SK-N-DZ (cell line): ENCODE results near the gene MROH2B.
"Not testable (repeated sequence)": the region's sequence is repeated elsewhere in the genome, so short reads cannot be mapped to it uniquely, and the experiment has no call there.

Experiments
- DNase-seq: peaks from one replicate; pipeline ENCODE4 v3.0.0-alpha.2; 2015; ENCODE audit warnings: low spot score

MROH2B gene

GRCh38 chr5:41022600-41022999 lies 48.5 kb downstream of the MROH2B start:
- DNase-seq = not testable (repeated sequence)

GRCh38 chr5:41012318-41012717 lies 58.8 kb downstream of the MROH2B start:
- DNase-seq = no peak

GRCh38 chr5:41010572-41010971 lies 60.6 kb downstream of the MROH2B start:
- DNase-seq = no peak

- DNase-seq = no peak
These were observed 61.9 kb downstream of the MROH2B start for GRCh38 chr5:41009232-41009631.

GRCh38 chr5:41004931-41005330 lies 66.2 kb downstream of the MROH2B start:
- DNase-seq = no peak

GRCh38 chr5:41003670-41004376 lies 67.3 kb downstream of the MROH2B start:
- no peak for DNase-seq

GRCh38 chr5:40999966-41000365 lies 71.2 kb downstream of the MROH2B start:
- no peak for DNase-seq

GRCh38 chr5:40999142-40999541 lies 72.0 kb downstream of the MROH2B start:
- no peak for DNase-seq

- DNase-seq = no peak
These were observed 75.1 kb downstream of the MROH2B start for GRCh38 chr5:40995801-40996586.

GRCh38 chr5:40991981-40992559 lies 79.1 kb downstream of the MROH2B start:
- DNase-seq = no peak

- DNase-seq = no peak
These were observed 79.8 kb downstream of the MROH2B start for GRCh38 chr5:40991168-40991980.

- DNase-seq = no peak
These were observed 82.2 kb downstream of the MROH2B start for GRCh38 chr5:40988746-40989510.

GRCh38 chr5:40987349-40987748 lies 83.8 kb downstream of the MROH2B start:
- no peak for DNase-seq

GRCh38 chr5:40986666-40987065 lies 84.5 kb downstream of the MROH2B start:
- no peak for DNase-seq

- no peak for DNase-seq
These were observed 85.6 kb downstream of the MROH2B start for GRCh38 chr5:40985501-40985900.

- no peak for DNase-seq
These were observed 86.3 kb downstream of the MROH2B start for GRCh38 chr5:40984884-40985283.

GRCh38 chr5:40983781-40984180 lies 87.4 kb downstream of the MROH2B start:
- DNase-seq = no peak

- no peak for DNase-seq
These were observed 89.7 kb downstream of the MROH2B start for GRCh38 chr5:40981420-40981819.

GRCh38 chr5:40976836-40977235 lies 94.3 kb downstream of the MROH2B start:
- DNase-seq = no peak

GRCh38 chr5:40976041-40976440 lies 95.1 kb downstream of the MROH2B start:
- DNase-seq = no peak

GRCh38 chr5:40973364-40974004 lies 97.7 kb downstream of the MROH2B start:
- DNase-seq = no peak
